HepG2 (cell line): Measurements from ENCODE around the gene LAG3. TPM values are rescaled to one million over a fixed set of nuclear protein-coding genes. Genes with fewer than 3 reads are reported as not detected.

ENCODE experiments used
- ATAC-seq: fragments of 200-7000 bp; cut with Tn5 transposase; 3 replicates; pipeline ENCODE4 v1.9.1; 2020; ENCODE audit warnings: mild to moderate bottlenecking, moderate library complexity
- BruUV-seq: library from RNA; stranded (reverse); fragments of 400-500 nt; replicated peaks from 2 replicates; lab custom pipeline; 2021; lab: Mats Ljungman, UMichigan
- CTCF ChIA-PET: fragments of 300-600 bp; formaldehyde crosslinking; extraction: SDS; loops from one replicate; lab custom pipeline; 2021; ENCODE audit warnings: low total read pairs, inconsistent platforms, low intra/inter-chr PET ratio; lab: Yijun Ruan, JAX
- POLR2A ChIA-PET: fragments of 350-600 bp; sonication (Branson Sonifier 250); formaldehyde crosslinking; loops from one replicate; lab custom pipeline; 2020; ENCODE audit warnings: antibody characterized with exemption, inconsistent platforms; lab: Yijun Ruan, JAX
- DNase-seq: peaks from one replicate; pipeline ENCODE4 v3.0.0-alpha.2; 2015; ENCODE audit warnings: low spot score
- FAIRE-seq: peaks from 3 replicates; lab custom pipeline; 2011; peaks lifted over from hg19 to GRCh38; lab: Jason Lieb, UNC
- H2AFZ ChIP-seq: one replicate; pipeline ENCODE4 v1.6.1; 2011; ENCODE audit warnings: low read length, inconsistent platforms
- H3K27ac ChIP-seq: fragments of 300-600 bp; 3 replicates; pipeline ENCODE4 v1.8.0; 2011; ENCODE audit warnings: mixed run types, mild to moderate bottlenecking, mixed read lengths, low read length, inconsistent platforms; ENCODE audit not compliant: insufficient read depth; ENCODE audit errors: extremely low read length
- H3K27me3 ChIP-seq, 2 experiments: fragments of 200-600 bp in 1 of 2; 2 replicates in 1 of 2; 3 replicates in 1 of 2; pipeline versions ENCODE4 v1.6.0 to v1.8.0; 2011; ENCODE audit warnings: low read length in 2 of 2, mild to moderate bottlenecking in 2 of 2, moderate library complexity in 2 of 2, inconsistent platforms in 1 of 2; ENCODE audit not compliant: insufficient read depth in 2 of 2, control insufficient read depth in 1 of 2
- H3K36me3 ChIP-seq, 2 experiments: fragments of 200-600 bp in 1 of 2; replicated peaks in 1 of 2; 2 replicates in 1 of 2; 3 replicates in 1 of 2; pipeline versions ENCODE4 v1.5.1 to v1.8.0; 2011; ENCODE audit warnings: low read length in 2 of 2, inconsistent platforms in 1 of 2; ENCODE audit not compliant: insufficient read depth in 2 of 2, control insufficient read depth in 1 of 2
- H3K4me1 ChIP-seq: 2 replicates; pipeline ENCODE4 v1.5.1; 2012; ENCODE audit warnings: low read length, inconsistent platforms; ENCODE audit not compliant: insufficient read depth
- H3K4me2 ChIP-seq: 2 replicates; pipeline ENCODE4 v1.6.0; 2011; ENCODE audit warnings: low read depth, low read length, inconsistent platforms
- H3K4me3 ChIP-seq, 3 experiments: fragments of 200-600 bp in 1 of 3; sonication (generic), shearing (Covaris generic) in 1 of 3; replicated peaks in 1 of 3; 2 replicates each; pipeline ENCODE4 v1.5.1; 2011 to 2016; ENCODE audit warnings: low read length in 3 of 3, inconsistent platforms in 2 of 3, low read depth in 2 of 3, mild to moderate bottlenecking in 2 of 3, control low read depth in 1 of 3, mixed read lengths in 1 of 3; ENCODE audit not compliant: insufficient read depth in 1 of 3
- H3K79me2 ChIP-seq: one replicate; pipeline ENCODE4 v1.6.1; 2011; ENCODE audit warnings: low read length, inconsistent platforms; ENCODE audit not compliant: insufficient read depth
- H3K9ac ChIP-seq: 2 replicates; pipeline ENCODE4 v1.6.0; 2011; ENCODE audit warnings: mild to moderate bottlenecking, low read depth, low read length, inconsistent platforms; ENCODE audit not compliant: insufficient read depth
- H3K9me3 ChIP-seq: 2 replicates; pipeline ENCODE4 v1.5.1; 2012; ENCODE audit warnings: mild to moderate bottlenecking, low read length
- H4K20me1 ChIP-seq: 2 replicates; pipeline ENCODE4 v1.6.0; 2011; ENCODE audit warnings: inconsistent platforms, mild to moderate bottlenecking, low read length, moderate library complexity; ENCODE audit not compliant: insufficient read depth
- ELF1 ChIP-seq: sonication (generic); formaldehyde crosslinking; IDR thresholded peaks from 2 replicates; pipeline ENCODE4 v1.4.0; 2020; ENCODE audit warnings: missing genetic modification reagents
- FOSL1 ChIP-seq: sonication (generic); formaldehyde crosslinking; IDR thresholded peaks from 2 replicates; pipeline ENCODE4 v1.9.0; 2021; ENCODE audit warnings: missing genetic modification reagents, borderline replicate concordance
- HNRNPL ChIP-seq: fragments of 200-400 bp; formaldehyde crosslinking; IDR thresholded peaks from 2 replicates; pipeline ENCODE4 v1.6.1; 2017; ENCODE audit warnings: mild to moderate bottlenecking, low read depth, low read length
- PLRG1 ChIP-seq: fragments of 450-650 bp; conservative IDR thresholded peaks from 2 replicates; pipeline ENCODE4 v1.6.1; 2016
- POLR2G ChIP-seq: fragments of 200-400 bp; formaldehyde crosslinking; IDR thresholded peaks from 2 replicates; pipeline ENCODE4 v1.6.1; 2018; ENCODE audit warnings: mild to moderate bottlenecking, low read depth, low read length, moderate library complexity
- TAF1 ChIP-seq: sonication (generic); formaldehyde crosslinking; IDR thresholded peaks from 2 replicates; pipeline ENCODE4 v1.4.0; 2020; ENCODE audit warnings: missing genetic modification reagents
- TAF15 ChIP-seq: fragments of 200-400 bp; formaldehyde crosslinking; IDR thresholded peaks from one replicate; pipeline ENCODE4 v1.6.1; 2018; ENCODE audit warnings: mild to moderate bottlenecking, low read depth, low read length; ENCODE audit not compliant: poor library complexity, severe bottlenecking
- ZBTB33 ChIP-seq: sonication (generic); formaldehyde crosslinking; IDR thresholded peaks from 2 replicates; pipeline ENCODE4 v1.4.0; 2020; ENCODE audit warnings: missing genetic modification reagents
- ZHX1 ChIP-seq: sonication (generic); formaldehyde crosslinking; IDR thresholded peaks from 2 replicates; pipeline ENCODE4 v1.8.1; 2022; ENCODE audit warnings: low read depth, mild to moderate bottlenecking, missing genetic modification reagents
- WGBS: methylation state at CpG from one replicate; pipeline ENCODE4 v1.1.6; 2017; ENCODE audit warnings: low lambda C conversion rate; 5-methylcytosine and 5-hydroxymethylcytosine counted together
- in situ Hi-C: cut with HindIII; loops from 2 replicates; pipeline ENCODE4 v1.10.0; 2017; ENCODE audit warnings: low pct_unique_long_range_greater_than_20kb; ENCODE audit not compliant: extremely low pct_ligation_motif_present
- intact Hi-C: fragments of 100-400 bp; cut with micrococcal nuclease; formaldehyde crosslinking; loops from one replicate; pipeline ENCODE4 v1.10.0; 2022; ENCODE audit not compliant: unreplicated experiment
- polyA plus RNA-seq, 8 experiments: library from polyadenylated mRNA; depleted of rRNA in 3 of 8; stranded (reverse) in 7 of 8; unstranded in 1 of 8; fragments of >200 nt; fragmentation: Illumina TruSeq in 4 of 8; extraction: Trizol in 4 of 8; gene quantifications; 2 replicates each; pipeline versions ENCODE4 v1.2.1 to v1.2.3, GENCODE V29; 2011 to 2016; ENCODE audit warnings: low read depth in 4 of 8, missing spikeins in 1 of 8, mixed read lengths in 1 of 8; ENCODE audit not compliant: insufficient read depth in 1 of 8
- total RNA-seq, 5 experiments: library from RNA; depleted of rRNA; stranded (reverse); fragments of >200 nt; fragmentation: Illumina TruSeq; extraction: Trizol; gene quantifications; 2 replicates each; pipeline ENCODE4 v1.2.3, GENCODE V29; 2016; ENCODE audit warnings: low read depth in 1 of 5

The LAG3 gene
- total and polyA plus RNA-seq, 2 of the 13 experiments (the other 11 are each of a cell fraction or from before 2014, with no cell fraction given) = 0.11 to 0.26 TPM

- POLR2A ChIA-PET = interaction anchor here (0.6 to 1.0 kb wide), 2 partner anchors 9 to 70 kb away, joined by 3 to 6 read pairs; partner anchors contain the start of gene MLF2
- TF ChIP-seq FOSL1 (CRISPR knock-in tag) (no peak), POLR2G (peak; percentile 22; the same call in 1 of the 2 replicates), TAF15 (peak; percentile 26)
- TF ChIP-seq, all 625 proteins: peak for 2
- in situ Hi-C loops = no loop called here
- CTCF ChIA-PET = no interaction called here
- no peak overlapping the region for H3K9ac ChIP-seq
- intact Hi-C loops = loop anchor here (2.0 to 10.0 kb wide), 2 partner anchors 45 to 209 kb away; no protein-coding TSS in a partner anchor
- no peak for FAIRE-seq
- no peaks in the 10 kb centered on the region for H4K20me1 ChIP-seq
- H3K27ac ChIP-seq = no peak overlapping the region
- no peaks in the 10 kb centered on the region for H3K9me3 ChIP-seq
- H3K27me3 ChIP-seq = peaks cover 5 to 22% of the 10 kb centered on the region in 2 experiments; a peak in 4 of 5 replicates
- no peak for DNase-seq
- peaks cover 37% of the 10 kb centered on the region for H3K4me1 ChIP-seq
- no peak overlapping the region for H3K4me2 ChIP-seq
- 79% methylated on average over 10 of the region's 12 CpGs for WGBS
- ATAC-seq = no peak
- H3K79me2 ChIP-seq = peaks cover 4% of the 10 kb centered on the region
- H3K36me3 ChIP-seq = no peaks in the 10 kb centered on the region
- H3K4me3 ChIP-seq = no peak overlapping the region
- no TSS peak for BruUV-seq
- no peak overlapping the region for H2AFZ ChIP-seq
Measured at GRCh38 chr12:6823182-6824084, 51.1 kb downstream of the LAG3 start.

- H3K9me3 ChIP-seq = no peaks in the 10 kb centered on the region
- no peaks in the 10 kb centered on the region for H4K20me1 ChIP-seq
- WGBS = 93% methylated on average over 29 of the region's 37 CpGs
- no peak for DNase-seq
- in situ Hi-C loops = no loop called here
- intact Hi-C loops = loop anchor here (2.0 to 10.0 kb wide), 2 partner anchors 45 to 209 kb away; no protein-coding TSS in a partner anchor
- ChIA-PET POLR2A (interaction anchor here (1.0 to 1.2 kb wide), 2 partner anchors 71 kb away, joined by 6 read pairs; partner anchors contain the start of gene MLF2), CTCF (interaction anchor here (0.8 to 1.9 kb wide), 2 partner anchors 89 to 206 kb away, joined by 3 to 24 read pairs; no protein-coding TSS in a partner anchor)
- H3K9ac ChIP-seq = no peak overlapping the region
- no peak overlapping the region for H3K4me2 ChIP-seq
- peaks cover 5 to 19% of the 10 kb centered on the region in 2 experiments; a peak in 4 of 5 replicates for H3K27me3 ChIP-seq
- FAIRE-seq = no peak
- H3K79me2 ChIP-seq = peaks cover 12% of the 10 kb centered on the region
- BruUV-seq = TSS peak; percentile 6
- H3K27ac ChIP-seq = no peak overlapping the region
- no peak overlapping the region for H3K4me3 ChIP-seq
- no peak overlapping the region for H2AFZ ChIP-seq
- no peaks in the 10 kb centered on the region for H3K36me3 ChIP-seq
- no peak for ATAC-seq
- H3K4me1 ChIP-seq = peaks cover 34% of the 10 kb centered on the region
- TF ChIP-seq ELF1 (CRISPR knock-in tag) = no peak
- no peak for TF ChIP-seq FOSL1 (CRISPR knock-in tag)
- peak; percentile 82 for TF ChIP-seq ZBTB33
- TF ChIP-seq HNRNPL = 0 out of 2 replicates have a peak, but pooled peaks have one; percentile 56
- 0 out of 2 replicates have a peak, but pooled peaks have one; percentile 58 for TF ChIP-seq ZHX1 (CRISPR knock-in tag)
- TF ChIP-seq PLRG1 = no peak
- no peak for TF ChIP-seq TAF1
Measured at GRCh38 chr12:6824085-6824775, 51.9 kb downstream of the LAG3 start.
